ENCODE data around the gene GLI3. TPM values are rescaled to one million over a fixed set of nuclear protein-coding genes. Genes with fewer than 3 reads are reported as not detected.

Gene GLI3
- total RNA-seq, 1 experiment from 2014 or later = not detected

DNA sequence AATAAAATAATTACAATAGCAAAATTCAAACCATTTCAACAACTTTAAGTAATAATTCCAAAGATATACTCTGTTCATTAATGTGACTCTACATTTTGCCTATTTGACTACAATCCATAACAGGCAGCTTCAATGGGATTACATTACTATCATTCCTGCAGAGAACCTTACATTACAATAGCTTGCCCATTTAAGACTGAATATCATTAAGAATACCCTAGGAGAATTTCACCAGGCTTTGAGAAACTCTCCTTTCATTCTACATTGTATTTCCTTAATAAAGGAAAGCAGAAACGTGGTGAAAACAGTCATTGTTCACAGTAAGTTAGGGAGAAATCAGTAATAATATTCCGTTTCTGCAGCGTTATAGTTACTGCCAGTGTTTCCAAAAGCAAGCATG lies 209.5 kb downstream of the GLI3 start:
- peaks cover 89% of the 10 kb centered on the region for H3K27me3 ChIP-seq (ENCODE audit: insufficient read depth, low read depth)
- intact Hi-C loops (cut with micrococcal nuclease; ENCODE audit: unreplicated experiment) = no loop called here
- no peaks in the 10 kb centered on the region for H3K36me3 ChIP-seq (ENCODE audit: low read depth)
- no peaks in the 10 kb centered on the region for H4K20me1 ChIP-seq (ENCODE audit: insufficient read depth)
- no peaks in the 10 kb centered on the region for H3K9me2 ChIP-seq (ENCODE audit: insufficient read depth)
- H3F3A ChIP-seq (ENCODE audit: insufficient read depth, low read depth) = no peaks in the 10 kb centered on the region
- H3K9me3 ChIP-seq (ENCODE audit: insufficient read depth, low read depth) = no peaks in the 10 kb centered on the region
- no peak overlapping the region for H3K4me3 ChIP-seq
- POLR2A ChIA-PET (ENCODE audit: unreplicated experiment) = no interaction called here
- H3K4me1 ChIP-seq (replicated peaks; ENCODE audit: insufficient read depth) = no peaks in the 10 kb centered on the region
- H3K79me2 ChIP-seq (ENCODE audit: low read depth) = no peaks in the 10 kb centered on the region
- H3K4me2 ChIP-seq = no peak overlapping the region
- no peak for DNase-seq
- no TSS peak for BruUV-seq (replicated peaks)
- CTCF ChIA-PET = no interaction called here
- H2AFZ ChIP-seq = no peak overlapping the region
- no peak for TF ChIP-seq EZH2 (IDR thresholded peaks at IDR 0.05; ENCODE audit: low read depth)
- TF ChIP-seq, protein P1, sequence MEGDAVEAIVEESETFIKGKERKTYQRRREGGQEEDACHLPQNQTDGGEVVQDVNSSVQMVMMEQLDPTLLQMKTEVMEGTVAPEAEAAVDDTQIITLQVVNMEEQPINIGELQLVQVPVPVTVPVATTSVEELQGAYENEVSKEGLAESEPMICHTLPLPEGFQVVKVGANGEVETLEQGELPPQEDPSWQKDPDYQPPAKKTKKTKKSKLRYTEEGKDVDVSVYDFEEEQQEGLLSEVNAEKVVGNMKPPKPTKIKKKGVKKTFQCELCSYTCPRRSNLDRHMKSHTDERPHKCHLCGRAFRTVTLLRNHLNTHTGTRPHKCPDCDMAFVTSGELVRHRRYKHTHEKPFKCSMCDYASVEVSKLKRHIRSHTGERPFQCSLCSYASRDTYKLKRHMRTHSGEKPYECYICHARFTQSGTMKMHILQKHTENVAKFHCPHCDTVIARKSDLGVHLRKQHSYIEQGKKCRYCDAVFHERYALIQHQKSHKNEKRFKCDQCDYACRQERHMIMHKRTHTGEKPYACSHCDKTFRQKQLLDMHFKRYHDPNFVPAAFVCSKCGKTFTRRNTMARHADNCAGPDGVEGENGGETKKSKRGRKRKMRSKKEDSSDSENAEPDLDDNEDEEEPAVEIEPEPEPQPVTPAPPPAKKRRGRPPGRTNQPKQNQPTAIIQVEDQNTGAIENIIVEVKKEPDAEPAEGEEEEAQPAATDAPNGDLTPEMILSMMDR (conservative IDR thresholded peaks at IDR 0.05) = no peak
- H3K27ac ChIP-seq = no peak overlapping the region

DNA sequence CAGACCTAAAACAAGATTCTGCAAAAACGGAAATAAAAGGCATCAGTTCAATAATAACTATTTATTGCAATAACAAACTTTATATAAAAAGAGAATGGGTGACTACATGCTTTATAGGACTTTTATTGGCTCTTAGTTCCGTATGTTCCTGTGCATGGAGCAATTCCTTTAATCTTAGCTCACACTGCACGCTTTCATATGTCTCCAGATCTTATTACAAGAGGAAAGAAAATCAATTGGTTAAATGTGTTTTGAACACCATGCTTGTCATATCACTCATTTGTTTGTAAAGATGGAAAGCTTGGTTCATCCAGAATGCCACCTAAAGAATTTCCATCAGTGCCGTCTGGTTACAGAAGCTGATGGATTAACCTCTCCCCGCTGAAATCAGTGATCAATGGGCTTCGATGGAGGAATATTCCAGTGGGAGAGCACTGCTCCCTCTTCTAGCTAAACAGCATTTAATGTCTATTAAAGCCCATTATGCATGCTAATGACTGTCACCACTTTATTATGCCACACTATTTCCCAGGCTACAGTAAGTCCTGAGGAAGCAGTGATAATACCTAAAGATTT lies 210.3 kb downstream of the GLI3 start:
- no TSS peak for BruUV-seq (replicated peaks)
- peaks cover 94% of the 10 kb centered on the region for H3K27me3 ChIP-seq (ENCODE audit: insufficient read depth, low read depth)
- DNase-seq = no peak
- TF ChIP-seq EZH2 (IDR thresholded peaks at IDR 0.05; ENCODE audit: low read depth) = no peak
- TF ChIP-seq, protein P1 (conservative IDR thresholded peaks at IDR 0.05) = no peak
- no peak overlapping the region for H3K4me2 ChIP-seq
- ChIA-PET POLR2A (ENCODE audit: unreplicated experiment) (no interaction called here), CTCF (no interaction called here)
- no peak overlapping the region for H3K4me3 ChIP-seq
- H3F3A ChIP-seq (ENCODE audit: insufficient read depth, low read depth) = no peaks in the 10 kb centered on the region
- no peak overlapping the region for H3K27ac ChIP-seq
- H3K9me3 ChIP-seq (ENCODE audit: insufficient read depth, low read depth) = no peaks in the 10 kb centered on the region
- H3K4me1 ChIP-seq (replicated peaks; ENCODE audit: insufficient read depth) = no peaks in the 10 kb centered on the region
- intact Hi-C loops (cut with micrococcal nuclease; ENCODE audit: unreplicated experiment) = no loop called here
- no peaks in the 10 kb centered on the region for H4K20me1 ChIP-seq (ENCODE audit: insufficient read depth)
- H3K79me2 ChIP-seq (ENCODE audit: low read depth) = no peaks in the 10 kb centered on the region
- H2AFZ ChIP-seq = no peak overlapping the region
- no peaks in the 10 kb centered on the region for H3K36me3 ChIP-seq (ENCODE audit: low read depth)
- H3K9me2 ChIP-seq (ENCODE audit: insufficient read depth) = no peaks in the 10 kb centered on the region

DNA sequence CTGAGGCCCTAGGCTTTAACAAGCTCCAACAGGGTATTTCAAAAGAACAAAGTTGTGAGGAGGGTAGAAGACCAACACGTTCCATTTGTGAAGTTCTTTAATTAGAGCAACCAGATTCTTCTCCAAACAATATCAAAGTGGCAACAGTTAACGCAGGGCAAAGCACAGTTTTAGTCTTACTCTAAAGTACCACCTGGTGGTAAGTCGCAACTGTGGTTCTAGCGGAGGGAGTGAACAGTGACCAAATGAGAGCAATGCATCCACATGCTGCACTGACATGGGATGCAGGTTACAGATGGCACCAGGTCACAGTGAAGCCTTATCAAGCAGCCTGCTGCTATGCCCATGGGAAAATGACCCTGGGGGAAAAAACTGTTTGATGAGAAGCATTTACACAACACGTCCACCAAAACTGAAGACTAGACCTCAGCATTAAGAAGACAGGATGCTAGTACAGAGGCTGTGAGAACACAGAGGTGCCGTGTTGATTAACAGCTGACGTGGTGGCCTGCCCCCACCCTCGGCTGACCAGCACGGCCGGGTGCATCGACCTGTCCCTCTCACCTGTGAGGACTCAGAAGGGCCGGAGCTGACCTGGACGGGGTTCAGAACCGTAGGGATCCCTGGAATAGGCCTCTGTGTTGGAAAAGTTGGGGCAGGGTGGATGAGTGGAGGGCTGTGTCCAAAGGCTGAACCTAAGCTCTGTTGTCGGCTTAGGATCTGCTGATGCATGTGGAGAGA lies 211.2 kb downstream of the GLI3 start:
- Histone ChIP-seq H3K27me3 (ENCODE audit: insufficient read depth, low read depth) (peaks cover 91% of the 10 kb centered on the region), H3K9me3 (ENCODE audit: insufficient read depth, low read depth) (no peaks in the 10 kb centered on the region), H3K4me2 (no peak overlapping the region), H3K9me2 (ENCODE audit: insufficient read depth) (no peaks in the 10 kb centered on the region), H3F3A (ENCODE audit: insufficient read depth, low read depth) (no peaks in the 10 kb centered on the region), H4K20me1 (ENCODE audit: insufficient read depth) (no peaks in the 10 kb centered on the region), H3K4me1 (replicated peaks; ENCODE audit: insufficient read depth) (no peaks in the 10 kb centered on the region), H3K79me2 (ENCODE audit: low read depth) (no peaks in the 10 kb centered on the region), H2AFZ (no peak overlapping the region), H3K4me3 (no peak overlapping the region), H3K36me3 (ENCODE audit: low read depth) (no peaks in the 10 kb centered on the region), H3K27ac (no peak overlapping the region)
- no peak for DNase-seq
- TF ChIP-seq, protein P1 (conservative IDR thresholded peaks at IDR 0.05) = no peak
- TF ChIP-seq EZH2 (IDR thresholded peaks at IDR 0.05; ENCODE audit: low read depth) = no peak
- intact Hi-C loops (cut with micrococcal nuclease; ENCODE audit: unreplicated experiment) = no loop called here
- BruUV-seq (replicated peaks) = no TSS peak
- POLR2A ChIA-PET (ENCODE audit: unreplicated experiment) = interaction anchor here (0.6 kb wide), 1 partner anchor 645 kb away, joined by 3 read pairs; no protein-coding TSS in a partner anchor
- CTCF ChIA-PET = no interaction called here
